ENCODE results near the gene PCK1.

Gene PCK1

GRCh38 chr20:57612436-57612835 is 51.5 kb downstream of the PCK1 start:
- Histone ChIP-seq H3K27me3 (ENCODE audit: control insufficient read depth in 5 of 5, insufficient read depth in 4 of 5, low read length in 5 of 5) (peaks cover 0 to 5% (median 2%) of the 10 kb centered on the region in 5 donors), H3K4me1 (ENCODE audit: control insufficient read depth in 5 of 5, insufficient read depth in 5 of 5, low read length in 5 of 5) (peaks cover 0 to 18% (median 12%) of the 10 kb centered on the region in 5 donors), H3K4me3 (ENCODE audit: low read depth in 1 of 5, low read length in 5 of 5) (no peak overlapping the region), H3K9ac (ENCODE audit: low read length in 5 of 5) (no peak overlapping the region), H3K36me3 (ENCODE audit: control insufficient read depth in 5 of 5, insufficient read depth in 5 of 5, low read length in 5 of 5) (peaks cover 0 to 5% (median 0%) of the 10 kb centered on the region in 5 donors), H3K27ac (ENCODE audit: low read depth, low read length) (no peak overlapping the region), H3K9me3 (ENCODE audit: control insufficient read depth in 5 of 5, low read length in 5 of 5) (no peaks in the 10 kb centered on the region)

- H3K27ac ChIP-seq (ENCODE audit: low read depth, low read length): no peak overlapping the region
- H3K9me3 ChIP-seq (ENCODE audit: control insufficient read depth in 5 of 5, low read length in 5 of 5): no peaks in the 10 kb centered on the region
- H3K36me3 ChIP-seq (ENCODE audit: control insufficient read depth in 5 of 5, insufficient read depth in 5 of 5, low read length in 5 of 5): peaks cover 0 to 5% (median 0%) of the 10 kb centered on the region in 5 donors
- peaks cover 0 to 5% (median 2%) of the 10 kb centered on the region in 5 donors for H3K27me3 ChIP-seq (ENCODE audit: control insufficient read depth in 5 of 5, insufficient read depth in 4 of 5, low read length in 5 of 5)
- no peak overlapping the region for H3K9ac ChIP-seq (ENCODE audit: low read length in 5 of 5)
- H3K4me3 ChIP-seq (ENCODE audit: low read depth in 1 of 5, low read length in 5 of 5): no peak overlapping the region
- H3K4me1 ChIP-seq (ENCODE audit: control insufficient read depth in 5 of 5, insufficient read depth in 5 of 5, low read length in 5 of 5): peaks cover 0 to 18% (median 12%) of the 10 kb centered on the region in 5 donors
Measured at GRCh38 chr20:57612916-57613315, 52.0 kb downstream of the PCK1 start.

- no peak overlapping the region for H3K9ac ChIP-seq (ENCODE audit: low read length in 5 of 5)
- peaks cover 0 to 22% (median 12%) of the 10 kb centered on the region in 5 donors for H3K4me1 ChIP-seq (ENCODE audit: control insufficient read depth in 5 of 5, insufficient read depth in 5 of 5, low read length in 5 of 5)
- H3K4me3 ChIP-seq (ENCODE audit: low read depth in 1 of 5, low read length in 5 of 5): no peak overlapping the region
- no peaks in the 10 kb centered on the region for H3K9me3 ChIP-seq (ENCODE audit: control insufficient read depth in 5 of 5, low read length in 5 of 5)
- H3K36me3 ChIP-seq (ENCODE audit: control insufficient read depth in 5 of 5, insufficient read depth in 5 of 5, low read length in 5 of 5): peaks cover 0 to 5% (median 0%) of the 10 kb centered on the region in 5 donors
- no peak overlapping the region for H3K27ac ChIP-seq (ENCODE audit: low read depth, low read length)
- H3K27me3 ChIP-seq (ENCODE audit: control insufficient read depth in 5 of 5, insufficient read depth in 4 of 5, low read length in 5 of 5): peaks cover 0 to 7% (median 2%) of the 10 kb centered on the region in 5 donors
Measured at GRCh38 chr20:57613481-57613921, 52.6 kb downstream of the PCK1 start.

GRCh38 chr20:57614490-57615444 is 53.9 kb downstream of the PCK1 start:
- no peak overlapping the region for H3K27ac ChIP-seq (ENCODE audit: low read depth, low read length)
- no peaks in the 10 kb centered on the region for H3K9me3 ChIP-seq (ENCODE audit: control insufficient read depth in 5 of 5, low read length in 5 of 5)
- H3K27me3 ChIP-seq (ENCODE audit: control insufficient read depth in 5 of 5, insufficient read depth in 4 of 5, low read length in 5 of 5): peaks cover 0 to 5% (median 0%) of the 10 kb centered on the region in 5 donors
- H3K36me3 ChIP-seq (ENCODE audit: control insufficient read depth in 5 of 5, insufficient read depth in 5 of 5, low read length in 5 of 5): peaks cover 0 to 5% (median 0%) of the 10 kb centered on the region in 5 donors
- no peak overlapping the region for H3K4me3 ChIP-seq (ENCODE audit: low read depth in 1 of 5, low read length in 5 of 5)
- peaks cover 0 to 28% (median 17%) of the 10 kb centered on the region in 5 donors for H3K4me1 ChIP-seq (ENCODE audit: control insufficient read depth in 5 of 5, insufficient read depth in 5 of 5, low read length in 5 of 5)
- H3K9ac ChIP-seq (ENCODE audit: low read length in 5 of 5): no peak overlapping the region

GRCh38 chr20:57615445-57615811 is 54.5 kb downstream of the PCK1 start:
- Histone ChIP-seq H3K27me3 (ENCODE audit: control insufficient read depth in 5 of 5, insufficient read depth in 4 of 5, low read length in 5 of 5) (peaks cover 0 to 5% (median 0%) of the 10 kb centered on the region in 5 donors), H3K36me3 (ENCODE audit: control insufficient read depth in 5 of 5, insufficient read depth in 5 of 5, low read length in 5 of 5) (peaks cover 0 to 5% (median 0%) of the 10 kb centered on the region in 5 donors), H3K9ac (ENCODE audit: low read length in 5 of 5) (no peak overlapping the region), H3K9me3 (ENCODE audit: control insufficient read depth in 5 of 5, low read length in 5 of 5) (no peaks in the 10 kb centered on the region), H3K4me3 (ENCODE audit: low read depth in 1 of 5, low read length in 5 of 5) (no peak overlapping the region), H3K4me1 (ENCODE audit: control insufficient read depth in 5 of 5, insufficient read depth in 5 of 5, low read length in 5 of 5) (peaks cover 0 to 27% (median 13%) of the 10 kb centered on the region in 5 donors), H3K27ac (ENCODE audit: low read depth, low read length) (no peak overlapping the region)

GRCh38 chr20:57616143-57616951 is 55.4 kb downstream of the PCK1 start:
- Histone ChIP-seq H3K27me3 (ENCODE audit: control insufficient read depth in 5 of 5, insufficient read depth in 4 of 5, low read length in 5 of 5) (peaks cover 0 to 8% (median 0%) of the 10 kb centered on the region in 5 donors), H3K36me3 (ENCODE audit: control insufficient read depth in 5 of 5, insufficient read depth in 5 of 5, low read length in 5 of 5) (peaks cover 0 to 5% (median 0%) of the 10 kb centered on the region in 5 donors), H3K4me3 (ENCODE audit: low read depth in 1 of 5, low read length in 5 of 5) (no peak overlapping the region), H3K4me1 (ENCODE audit: control insufficient read depth in 5 of 5, insufficient read depth in 5 of 5, low read length in 5 of 5) (peaks cover 0 to 35% (median 11%) of the 10 kb centered on the region in 5 donors), H3K9me3 (ENCODE audit: control insufficient read depth in 5 of 5, low read length in 5 of 5) (no peaks in the 10 kb centered on the region), H3K27ac (ENCODE audit: low read depth, low read length) (no peak overlapping the region), H3K9ac (ENCODE audit: low read length in 5 of 5) (no peak overlapping the region)

GRCh38 chr20:57617079-57617795 is 56.3 kb downstream of the PCK1 start:
- H3K27me3 ChIP-seq (ENCODE audit: control insufficient read depth in 5 of 5, insufficient read depth in 4 of 5, low read length in 5 of 5): peaks cover 0 to 9% (median 5%) of the 10 kb centered on the region in 5 donors
- no peak overlapping the region for H3K4me3 ChIP-seq (ENCODE audit: low read depth in 1 of 5, low read length in 5 of 5)
- no peak overlapping the region for H3K9ac ChIP-seq (ENCODE audit: low read length in 5 of 5)
- H3K9me3 ChIP-seq (ENCODE audit: control insufficient read depth in 5 of 5, low read length in 5 of 5): no peaks in the 10 kb centered on the region
- peaks cover 0 to 36% (median 8%) of the 10 kb centered on the region in 5 donors for H3K4me1 ChIP-seq (ENCODE audit: control insufficient read depth in 5 of 5, insufficient read depth in 5 of 5, low read length in 5 of 5)
- peaks cover 0 to 5% (median 0%) of the 10 kb centered on the region in 5 donors for H3K36me3 ChIP-seq (ENCODE audit: control insufficient read depth in 5 of 5, insufficient read depth in 5 of 5, low read length in 5 of 5)
- H3K27ac ChIP-seq (ENCODE audit: low read depth, low read length): no peak overlapping the region

Measured in subcutaneous abdominal adipose tissue (tissue), 5 donors.